Left renal pelvis (tissue), 4 donors: ENCODE measurements around the gene CCDC88C. TPM values are rescaled to one million over a fixed set of nuclear protein-coding genes. Genes with fewer than 3 reads are reported as not detected.
A peak's percentile ranks its signal among the peaks of the same experiment; 100 is the strongest.
"Not testable (repeated sequence)": the region's sequence is repeated elsewhere in the genome, so short reads cannot be mapped to it uniquely, and the experiment has no call there.

ENCODE experiments used
- DNase-seq, 4 donors: peaks; one replicate each; pipeline ENCODE4 v3.0.0-alpha.2; 2013; ENCODE audit warnings: low read depth in 4 of 4, low spot score in 3 of 4
- polyA plus RNA-seq, 4 donors: library from polyadenylated mRNA; unstranded; fragments of 120-200 nt; gene quantifications; one replicate each; pipeline ENCODE4 v1.2.1, GENCODE V29; 2013; ENCODE audit not compliant: insufficient read length in 4 of 4

The CCDC88C gene
- polyA plus RNA-seq, 4 donors = 8.9 to 46.7 (median 32.2) TPM

- no peak for DNase-seq
These were observed 158.7 kb downstream of the CCDC88C start for GRCh38 chr14:91258876-91259275.

- peak in 1 of 4 donors; percentile 15 for DNase-seq
These were observed 159.5 kb downstream of the CCDC88C start for GRCh38 chr14:91258011-91258618.

GRCh38 chr14:91257328-91258010 lies 160.2 kb downstream of the CCDC88C start:
- DNase-seq = no peak

- DNase-seq = no peak
These were observed 161.0 kb downstream of the CCDC88C start for GRCh38 chr14:91256661-91257060.

- no peak for DNase-seq
These were observed 162.5 kb downstream of the CCDC88C start for GRCh38 chr14:91255026-91255695.

GRCh38 chr14:91254461-91254860 lies 163.2 kb downstream of the CCDC88C start:
- no peak for DNase-seq

GRCh38 chr14:91253795-91254323 lies 163.8 kb downstream of the CCDC88C start:
- no peak for DNase-seq

- DNase-seq = no peak
These were observed 164.5 kb downstream of the CCDC88C start for GRCh38 chr14:91252871-91253794.

- no peak for DNase-seq
These were observed 166.7 kb downstream of the CCDC88C start for GRCh38 chr14:91250912-91251311.

GRCh38 chr14:91249841-91250616 lies 167.6 kb downstream of the CCDC88C start:
- DNase-seq = peak in 1 of 4 donors; percentile 22

GRCh38 chr14:91246051-91246852 lies 171.4 kb downstream of the CCDC88C start:
- DNase-seq = no peak

GRCh38 chr14:91245616-91246015 lies 172.0 kb downstream of the CCDC88C start:
- not testable (repeated sequence) for DNase-seq

GRCh38 chr14:91245029-91245428 lies 172.6 kb downstream of the CCDC88C start:
- no peak for DNase-seq

GRCh38 chr14:91244501-91244901 lies 173.1 kb downstream of the CCDC88C start, which contains the start of gene GPR68:
TSS of gene GPR68 (minus strand) at chr14:91244704. CDS start at chr14:91235050, 9,654 bp downstream.
- DNase-seq = peak in 1 of 4 donors; percentile 30

- no peak for DNase-seq
These were observed 174.5 kb downstream of the CCDC88C start for GRCh38 chr14:91243074-91243471.

GRCh38 chr14:91242635-91243034 lies 175.0 kb downstream of the CCDC88C start:
- no peak for DNase-seq

GRCh38 chr14:91241863-91242262 lies 175.8 kb downstream of the CCDC88C start:
- DNase-seq = no peak

GRCh38 chr14:91238661-91239060 lies 179.0 kb downstream of the CCDC88C start:
- no peak for DNase-seq

GRCh38 chr14:91238085-91238484 lies 179.5 kb downstream of the CCDC88C start:
- no peak for DNase-seq
